ENCODE data around the gene USP30.
A peak's percentile ranks its signal among the peaks of the same experiment; 100 is the strongest.

USP30 gene

GRCh38 chr12:109097435-109098182, 45.2 kb downstream of the USP30 start, which contains the start of gene UNG:
UNG (plus strand) TSS chr12:109097597; CDS start chr12:109097680, 83 bp downstream.
- DNase-seq (ENCODE audit: low read depth in 3 of 3) = peak; percentile 94 to 95 (median 95)

- DNase-seq (ENCODE audit: low read depth in 3 of 3) = peak in 1 of 3 experiments; percentile 32
Observed at GRCh38 chr12:109098183-109098604, 45.8 kb downstream of the USP30 start.

- DNase-seq (ENCODE audit: low read depth in 3 of 3) = no peak
Observed at GRCh38 chr12:109098651-109099050, 46.3 kb downstream of the USP30 start.

- no peak for DNase-seq (ENCODE audit: low read depth in 3 of 3)
Observed at GRCh38 chr12:109099431-109100020, 47.1 kb downstream of the USP30 start.

GRCh38 chr12:109100741-109101140, 48.4 kb downstream of the USP30 start:
- DNase-seq (ENCODE audit: low read depth in 3 of 3) = no peak

- no peak for DNase-seq (ENCODE audit: low read depth in 3 of 3)
Observed at GRCh38 chr12:109102491-109102890, 50.1 kb downstream of the USP30 start.

- DNase-seq (ENCODE audit: low read depth in 3 of 3) = no peak
Observed at GRCh38 chr12:109105176-109105575, 52.8 kb downstream of the USP30 start.

- DNase-seq (ENCODE audit: low read depth in 3 of 3) = no peak
Observed at GRCh38 chr12:109109746-109110350, 57.5 kb downstream of the USP30 start.

GRCh38 chr12:109110988-109111495, 58.7 kb downstream of the USP30 start:
- peak in 1 of 3 experiments; percentile 28 for DNase-seq (ENCODE audit: low read depth in 3 of 3)

- DNase-seq (ENCODE audit: low read depth in 3 of 3) = no peak
Observed at GRCh38 chr12:109112720-109113465, 60.5 kb downstream of the USP30 start.

GRCh38 chr12:109113661-109114321, 61.4 kb downstream of the USP30 start:
- DNase-seq (ENCODE audit: low read depth in 3 of 3) = no peak

- DNase-seq (ENCODE audit: low read depth in 3 of 3) = no peak
Observed at GRCh38 chr12:109114644-109115043, 62.3 kb downstream of the USP30 start.

GRCh38 chr12:109115404-109115757, 63.0 kb downstream of the USP30 start:
- DNase-seq (ENCODE audit: low read depth in 3 of 3) = no peak

- no peak for DNase-seq (ENCODE audit: low read depth in 3 of 3)
Observed at GRCh38 chr12:109115758-109116610, 63.6 kb downstream of the USP30 start, which contains the start of gene ACACB. ACACB (plus strand) TSS chr12:109116587; CDS start chr12:109139406, 22,819 bp downstream.

- no peak for DNase-seq (ENCODE audit: low read depth in 3 of 3)
Observed at GRCh38 chr12:109116611-109116949, 64.2 kb downstream of the USP30 start.

- DNase-seq (ENCODE audit: low read depth in 3 of 3) = no peak
Observed at GRCh38 chr12:109120095-109120494, 67.7 kb downstream of the USP30 start.

GRCh38 chr12:109120557-109120956, 68.2 kb downstream of the USP30 start:
- no peak for DNase-seq (ENCODE audit: low read depth in 3 of 3)

- no peak for DNase-seq (ENCODE audit: low read depth in 3 of 3)
Observed at GRCh38 chr12:109121346-109121880, 69.0 kb downstream of the USP30 start.

- no peak for DNase-seq (ENCODE audit: low read depth in 3 of 3)
Observed at GRCh38 chr12:109124878-109125648, 72.7 kb downstream of the USP30 start.
